Endothelial cell of umbilical vein (primary cell): ENCODE data around the gene HTR7.

Experiments
- CTCF ChIP-seq, 2 donors: IDR thresholded peaks; 1 replicate in 1 of 2; 2 replicates in 1 of 2; pipeline ENCODE4 v1.5.1; 2011; ENCODE audit warnings: low read length in 2 of 2, mild to moderate bottlenecking in 2 of 2, moderate library complexity in 2 of 2, control low read depth in 1 of 2, inconsistent platforms in 1 of 2, low read depth in 1 of 2; ENCODE audit not compliant: insufficient read depth in 1 of 2; ENCODE audit errors: extremely low read depth in 1 of 2
- EZH2 ChIP-seq: IDR thresholded peaks from 2 replicates; pipeline ENCODE4 v1.6.1; 2012; ENCODE audit warnings: borderline replicate concordance, low read depth, mild to moderate bottlenecking, moderate library complexity, low read length, inconsistent platforms; ENCODE audit not compliant: severe bottlenecking
- FOS ChIP-seq: IDR thresholded peaks from 2 replicates; pipeline ENCODE4 v1.6.1; 2011; ENCODE audit warnings: mild to moderate bottlenecking, low read length, moderate library complexity, borderline replicate concordance; ENCODE audit not compliant: insufficient read depth
- JUN ChIP-seq: IDR thresholded peaks from 2 replicates; pipeline ENCODE4 v1.6.1; 2011; ENCODE audit warnings: borderline replicate concordance, low read depth; ENCODE audit not compliant: insufficient read length, insufficient read depth
- POLR2A ChIP-seq: IDR thresholded peaks from 2 replicates; pipeline ENCODE4 v1.6.1; 2012; ENCODE audit warnings: low read depth, mild to moderate bottlenecking, control low read depth, low read length
- POLR2AphosphoS5 ChIP-seq: IDR thresholded peaks from 2 replicates; pipeline ENCODE4 v1.6.1; 2012; ENCODE audit warnings: low read depth, mild to moderate bottlenecking, control low read depth, low read length, moderate library complexity; ENCODE audit not compliant: insufficient read depth
- TF ChIP-seq, protein P1 (sequence below): IDR thresholded peaks from 2 replicates; pipeline ENCODE4 v1.6.1; 2011; ENCODE audit not compliant: insufficient read depth, insufficient read length

- TF ChIP-seq CTCF (IDR thresholded peaks at IDR 0.05; ENCODE audit: extremely low read depth in 1 of 2, insufficient read depth in 1 of 2, low read depth in 1 of 2, low read length in 2 of 2) (no peak), POLR2A (no peak), EZH2 (no peak), POLR2AphosphoS5 (no peak), JUN (no peak), FOS (no peak)
- TF ChIP-seq, protein P1, sequence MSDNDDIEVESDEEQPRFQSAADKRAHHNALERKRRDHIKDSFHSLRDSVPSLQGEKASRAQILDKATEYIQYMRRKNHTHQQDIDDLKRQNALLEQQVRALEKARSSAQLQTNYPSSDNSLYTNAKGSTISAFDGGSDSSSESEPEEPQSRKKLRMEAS, result no peak
Measured at GRCh38 chr10:90743291-90743690, 114.5 kb downstream of the HTR7 start.
